Adrenal gland (tissue), 5 donors: ENCODE measurements around the gene MAZ.

Experiments
- POLR2A ChIP-seq, 2 donors: fragments of 450-650 bp; IDR thresholded peaks; one replicate each; pipeline ENCODE4 v1.6.1; 2017; ENCODE audit warnings: antibody characterized with exemption in 2 of 2, mild to moderate bottlenecking in 2 of 2, moderate library complexity in 1 of 2
- TF ChIP-seq, protein P1 (sequence below), 6 experiments: fragments of 450-650 bp in 4 of 6; fragments of 200-600 bp in 2 of 6; sonication (generic) in 1 of 6; IDR thresholded peaks; 1 replicate in 5 of 6; 2 replicates in 1 of 6; pipeline versions ENCODE4 v1.5.1 to v1.8.0; 2016 to 2021; ENCODE audit warnings: antibody characterized with exemption in 6 of 6, mild to moderate bottlenecking in 2 of 6, moderate library complexity in 1 of 6
- donor health status: DM: no; HTN: no; CAD: no.

DNA sequence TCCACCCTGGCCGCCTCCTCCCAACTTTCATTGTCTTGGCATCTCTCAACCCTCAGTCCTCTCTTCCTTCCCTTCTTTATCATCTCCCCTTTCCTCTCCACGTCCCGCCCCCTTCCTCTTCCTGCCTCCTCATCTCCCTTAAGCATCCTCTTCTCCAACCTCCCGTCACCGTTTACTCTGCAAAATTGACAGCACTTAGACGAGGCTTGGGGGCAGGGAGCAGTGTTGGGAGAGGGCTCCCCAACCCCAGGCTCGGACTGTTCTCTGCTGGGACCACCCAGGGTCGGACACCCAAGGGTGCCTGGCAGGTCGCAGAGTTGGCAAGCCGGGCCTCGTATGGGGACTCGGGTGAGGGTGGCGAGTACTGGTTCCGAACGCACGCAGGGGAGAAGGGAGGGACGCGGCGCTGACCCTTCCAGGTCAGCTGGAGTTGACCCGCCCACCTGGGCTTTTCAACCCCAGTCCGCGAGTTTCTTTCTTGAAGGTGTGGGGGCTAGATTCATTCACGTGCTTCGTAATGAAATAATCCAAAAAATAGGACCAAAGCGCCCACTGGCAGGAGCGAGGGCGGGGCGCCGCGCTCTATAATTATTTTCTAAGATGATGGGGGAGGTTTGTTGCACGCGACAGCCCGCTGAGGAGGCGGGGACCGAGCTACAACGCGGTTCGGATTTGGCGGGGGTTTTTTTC, 8.8 kb downstream of the MAZ start:
- no peak for TF ChIP-seq POLR2A (IDR thresholded peaks at IDR 0.05)
- TF ChIP-seq, protein P1, sequence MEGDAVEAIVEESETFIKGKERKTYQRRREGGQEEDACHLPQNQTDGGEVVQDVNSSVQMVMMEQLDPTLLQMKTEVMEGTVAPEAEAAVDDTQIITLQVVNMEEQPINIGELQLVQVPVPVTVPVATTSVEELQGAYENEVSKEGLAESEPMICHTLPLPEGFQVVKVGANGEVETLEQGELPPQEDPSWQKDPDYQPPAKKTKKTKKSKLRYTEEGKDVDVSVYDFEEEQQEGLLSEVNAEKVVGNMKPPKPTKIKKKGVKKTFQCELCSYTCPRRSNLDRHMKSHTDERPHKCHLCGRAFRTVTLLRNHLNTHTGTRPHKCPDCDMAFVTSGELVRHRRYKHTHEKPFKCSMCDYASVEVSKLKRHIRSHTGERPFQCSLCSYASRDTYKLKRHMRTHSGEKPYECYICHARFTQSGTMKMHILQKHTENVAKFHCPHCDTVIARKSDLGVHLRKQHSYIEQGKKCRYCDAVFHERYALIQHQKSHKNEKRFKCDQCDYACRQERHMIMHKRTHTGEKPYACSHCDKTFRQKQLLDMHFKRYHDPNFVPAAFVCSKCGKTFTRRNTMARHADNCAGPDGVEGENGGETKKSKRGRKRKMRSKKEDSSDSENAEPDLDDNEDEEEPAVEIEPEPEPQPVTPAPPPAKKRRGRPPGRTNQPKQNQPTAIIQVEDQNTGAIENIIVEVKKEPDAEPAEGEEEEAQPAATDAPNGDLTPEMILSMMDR (IDR thresholded peaks at IDR 0.05), result no peak
